Measurements from ENCODE around the gene GPC6.
"Not testable (repeated sequence)": the region's sequence is repeated elsewhere in the genome, so short reads cannot be mapped to it uniquely, and the experiment has no call there.

Gene GPC6

DNA sequence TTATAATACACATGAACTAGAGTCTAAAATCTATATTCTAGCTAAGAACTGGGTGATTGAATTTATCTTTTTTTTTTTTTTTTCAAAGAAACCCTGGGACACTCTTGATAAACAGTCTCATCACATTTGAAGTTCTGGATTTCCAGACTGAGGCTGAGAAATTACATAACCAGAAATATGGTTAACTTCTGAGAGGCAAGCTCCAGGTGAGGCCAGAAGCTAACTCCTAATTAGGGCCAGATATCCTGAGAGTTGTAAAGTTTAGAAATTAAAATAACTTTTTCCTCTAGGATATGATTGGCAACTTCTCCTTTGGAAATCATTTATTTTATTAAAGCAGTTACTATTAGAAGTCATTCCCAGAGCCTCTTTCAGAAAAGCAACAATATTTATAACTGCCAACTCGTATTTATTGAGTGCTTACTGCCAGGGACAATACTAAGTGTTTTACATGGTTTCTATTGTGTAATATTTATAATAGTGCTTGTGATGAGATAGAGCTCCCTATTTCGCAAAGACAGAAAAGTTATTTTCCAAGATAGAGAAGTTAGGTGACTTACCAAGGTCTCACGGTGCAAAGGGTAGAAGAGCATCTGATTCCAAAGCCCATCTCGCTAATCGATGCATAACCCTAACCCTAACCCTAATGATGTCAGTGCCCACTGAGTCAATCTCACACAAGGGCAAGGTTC is 1065.2 kb downstream of the GPC6 start:
- DNase-seq, result no peak

DNA sequence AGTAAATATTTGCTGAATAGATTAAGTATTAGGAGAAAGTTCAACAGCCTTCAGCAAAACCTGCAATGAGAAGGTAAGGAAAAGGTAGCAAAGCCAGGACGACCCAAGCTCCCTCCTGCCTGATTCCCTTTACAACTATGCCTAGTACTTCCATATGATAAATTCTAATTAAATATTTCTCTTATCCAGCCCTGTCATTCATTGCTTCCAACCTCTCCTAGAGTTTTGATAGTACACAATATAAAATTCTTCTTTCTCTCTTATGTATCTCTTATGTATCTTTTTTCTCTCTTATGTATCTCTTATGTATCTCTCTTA is 1065.7 kb downstream of the GPC6 start:
- DNase-seq, result no peak

DNA sequence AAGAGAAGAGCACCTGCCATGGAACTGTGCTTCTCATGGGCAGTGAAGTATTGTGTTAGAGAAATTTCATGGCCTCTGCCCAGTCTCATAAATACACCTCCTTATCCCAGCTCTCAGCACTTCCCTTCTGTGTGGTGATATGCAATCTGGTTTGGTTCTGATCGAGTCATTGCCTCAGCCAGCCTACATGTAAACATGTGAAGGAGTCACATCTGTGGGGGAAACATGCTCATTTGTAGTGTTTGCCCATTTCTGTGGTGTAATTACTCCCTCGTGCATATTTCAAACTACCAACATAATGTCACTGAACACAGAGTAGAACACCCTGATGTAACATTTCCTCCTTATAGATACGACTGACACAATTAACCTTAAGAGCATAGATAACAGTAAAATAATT is 1069.9 kb downstream of the GPC6 start:
- no peak for DNase-seq

- no peak for DNase-seq
Measured at GRCh38 chr13:94298346-94298745, 1071.7 kb downstream of the GPC6 start.

DNA sequence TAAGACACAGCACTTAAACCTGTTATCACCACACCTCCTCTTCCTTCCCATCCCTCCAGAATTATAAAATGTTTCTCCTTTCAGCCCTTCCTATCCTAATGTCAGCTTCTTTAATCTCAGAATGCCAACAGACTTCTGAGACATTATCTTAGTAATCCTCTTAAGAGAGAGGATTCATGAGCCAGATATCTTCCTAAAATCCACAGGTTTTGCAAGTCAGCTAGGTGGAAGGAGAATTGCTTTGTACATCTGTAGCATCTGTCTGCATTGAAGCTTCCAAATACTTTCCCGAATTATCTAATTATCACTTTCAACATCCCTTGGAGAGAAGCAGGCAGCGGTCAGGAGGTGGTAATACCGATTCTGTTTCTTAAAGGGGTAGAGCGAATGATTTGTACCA is 1073.8 kb downstream of the GPC6 start:
- no peak for DNase-seq

GRCh38 chr13:94301487-94301886 is 1074.9 kb downstream of the GPC6 start:
- no peak for DNase-seq

DNA sequence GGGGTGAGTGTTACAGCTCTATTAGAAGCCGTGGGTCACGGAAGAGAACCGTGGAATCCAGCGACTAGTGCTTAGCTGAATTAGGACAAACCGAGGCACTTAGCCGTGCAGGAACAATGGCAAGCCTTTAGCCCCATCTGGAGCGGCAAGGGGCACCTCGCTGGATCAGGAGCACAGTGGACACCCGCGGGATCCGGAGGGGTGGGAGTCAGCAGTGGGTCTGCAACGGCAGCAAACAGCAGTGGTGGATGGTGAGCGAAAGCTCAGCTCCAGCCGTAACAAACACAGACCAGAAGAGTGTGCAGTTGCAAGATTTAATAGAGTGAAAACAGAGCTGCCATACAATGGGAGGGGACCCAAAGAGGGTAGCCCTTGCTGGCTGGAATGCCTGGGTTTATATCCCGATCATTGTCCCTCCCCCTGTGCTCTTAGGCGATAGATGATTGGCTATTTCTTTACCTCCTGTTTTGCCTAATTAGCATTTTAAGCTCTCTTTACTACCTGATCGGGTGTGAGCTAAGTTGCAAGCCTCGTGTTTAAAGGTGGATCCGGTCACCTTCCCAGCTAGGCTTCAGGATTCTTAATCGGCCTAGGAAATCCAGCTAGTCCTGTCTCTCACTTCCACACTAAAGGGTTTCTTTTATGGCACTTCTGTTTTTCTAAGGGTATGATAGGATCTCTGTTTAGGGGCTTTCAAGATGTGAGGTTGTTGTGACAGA is 1076.4 kb downstream of the GPC6 start:
- DNase-seq, result not testable (repeated sequence)

DNA sequence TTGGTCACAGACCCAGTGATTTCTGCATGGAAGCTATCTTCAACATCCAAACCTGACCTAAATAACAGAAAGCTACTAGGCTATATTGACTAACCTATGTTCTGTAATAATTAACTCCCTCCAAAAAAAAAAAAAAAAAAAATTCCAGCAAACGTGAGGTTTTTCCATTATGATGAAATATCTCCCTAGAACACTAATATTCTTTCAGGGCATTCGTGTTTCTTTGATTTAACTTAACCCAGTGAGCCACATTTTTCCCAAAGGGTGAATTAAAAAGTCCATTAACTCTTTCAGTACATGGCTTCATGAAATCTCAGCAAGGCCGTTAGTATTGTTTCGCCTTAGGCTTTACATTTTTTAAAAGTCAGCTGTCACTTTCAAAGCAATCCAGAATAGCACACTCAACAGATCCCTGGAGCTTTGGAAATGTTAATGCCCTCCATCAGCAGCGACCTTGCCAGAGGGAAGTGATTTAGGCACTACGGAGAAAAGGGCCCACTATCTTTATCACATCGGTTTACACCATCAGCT is 1077.1 kb downstream of the GPC6 start:
- no peak for DNase-seq

GRCh38 chr13:94305033-94305432 is 1078.4 kb downstream of the GPC6 start:
- no peak for DNase-seq

DNA sequence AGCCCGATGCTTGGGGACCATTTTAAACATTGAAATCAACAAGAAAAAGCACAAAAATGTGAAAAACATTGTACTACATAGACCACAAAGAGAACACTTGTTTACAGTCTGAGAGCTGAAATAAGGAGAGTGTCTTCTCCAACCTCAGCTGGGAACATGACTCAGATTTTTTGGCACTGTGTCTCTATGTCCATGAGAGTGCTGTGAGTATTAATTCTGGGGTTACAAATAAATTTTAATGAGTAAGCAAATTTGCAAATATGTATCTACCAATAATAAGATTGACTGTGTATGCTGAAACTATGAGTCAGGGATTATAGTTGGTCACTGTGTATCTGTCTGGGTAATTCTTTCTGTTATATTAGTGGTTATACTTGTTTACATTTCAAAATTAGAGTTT is 1078.9 kb downstream of the GPC6 start:
- DNase-seq, result no peak

DNA sequence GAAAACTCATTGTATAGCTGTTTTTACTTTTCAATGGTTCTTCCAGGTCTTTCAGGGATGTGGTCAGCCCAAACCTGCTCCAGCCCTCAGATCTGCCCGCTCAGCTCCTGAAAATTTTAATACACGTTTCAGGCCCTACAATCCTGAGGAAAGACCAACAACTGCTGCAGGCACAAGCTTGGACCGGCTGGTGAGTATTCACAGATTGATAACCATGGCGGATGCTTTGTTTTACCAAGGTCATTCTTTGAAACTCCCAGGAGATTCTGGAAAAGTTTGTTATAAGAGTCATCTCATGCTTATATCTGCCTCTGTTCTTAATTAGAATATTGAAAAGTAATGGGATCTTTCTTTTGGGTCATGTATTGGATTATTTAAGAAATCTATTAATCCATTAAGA is 1079.3 kb downstream of the GPC6 start:
- DNase-seq, result no peak

DNA sequence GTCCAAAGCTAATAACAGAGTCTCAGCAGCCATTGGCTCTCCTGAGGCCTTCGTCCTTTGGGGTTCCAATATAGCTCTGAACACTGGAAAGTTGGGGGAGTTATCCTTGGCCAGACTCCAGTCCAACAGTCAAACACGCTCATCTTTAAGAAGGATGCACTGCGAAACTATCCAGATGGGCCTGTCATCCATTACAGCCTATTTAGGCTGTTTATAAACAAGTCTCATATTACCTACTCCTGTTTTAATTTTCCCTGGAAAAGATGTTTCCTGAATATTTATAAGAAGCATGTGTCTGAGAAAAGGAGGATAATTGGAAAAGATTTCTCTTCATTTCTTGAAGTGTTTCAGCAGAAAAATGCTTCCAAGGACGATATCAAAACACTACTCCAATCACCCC is 1082.2 kb downstream of the GPC6 start:
- DNase-seq, result no peak

- no peak for DNase-seq
Measured at GRCh38 chr13:94309576-94309975, 1083.0 kb downstream of the GPC6 start.

DNA sequence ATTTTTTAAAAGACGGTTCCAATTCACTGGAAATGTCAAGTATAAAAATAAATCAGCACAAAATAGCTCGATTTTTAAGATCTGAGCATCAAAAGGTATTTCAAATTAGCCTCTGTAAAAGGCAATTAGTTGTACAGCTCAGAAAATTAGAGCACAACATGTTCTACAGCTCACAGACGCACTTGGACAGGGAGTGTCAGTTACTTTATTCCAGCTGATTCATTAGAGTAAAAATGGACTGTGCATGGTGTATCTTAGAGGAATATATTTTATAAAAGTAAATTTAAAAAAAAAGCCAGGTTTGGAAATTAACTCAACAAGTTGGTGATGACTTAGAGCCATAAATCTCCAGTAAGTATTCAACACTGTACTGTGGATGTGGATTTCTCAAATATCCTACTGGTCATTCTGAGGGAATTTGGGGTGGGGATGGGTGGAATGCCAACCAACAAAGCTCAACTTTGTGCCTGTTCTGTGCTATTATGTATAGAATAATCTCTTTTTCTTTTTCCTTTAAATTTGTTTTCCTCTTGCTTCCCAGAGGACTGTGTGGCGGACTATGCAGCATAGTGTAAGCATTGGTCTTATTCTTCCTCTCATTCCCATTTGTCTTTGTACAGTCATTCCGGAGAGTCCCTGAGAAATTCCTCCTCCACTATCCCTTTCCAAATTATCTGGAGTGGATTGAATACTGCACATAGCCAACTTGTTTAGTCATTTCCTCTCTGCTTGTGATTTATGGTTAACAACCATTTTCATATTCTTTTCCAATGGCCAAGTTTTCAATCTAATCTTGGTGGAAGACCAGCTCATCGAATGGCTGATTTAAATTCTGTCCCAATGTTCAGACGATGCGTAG is 1083.6 kb downstream of the GPC6 start:
- no peak for DNase-seq

GRCh38 chr13:94311893-94312292 is 1085.3 kb downstream of the GPC6 start:
- no peak for DNase-seq

DNA sequence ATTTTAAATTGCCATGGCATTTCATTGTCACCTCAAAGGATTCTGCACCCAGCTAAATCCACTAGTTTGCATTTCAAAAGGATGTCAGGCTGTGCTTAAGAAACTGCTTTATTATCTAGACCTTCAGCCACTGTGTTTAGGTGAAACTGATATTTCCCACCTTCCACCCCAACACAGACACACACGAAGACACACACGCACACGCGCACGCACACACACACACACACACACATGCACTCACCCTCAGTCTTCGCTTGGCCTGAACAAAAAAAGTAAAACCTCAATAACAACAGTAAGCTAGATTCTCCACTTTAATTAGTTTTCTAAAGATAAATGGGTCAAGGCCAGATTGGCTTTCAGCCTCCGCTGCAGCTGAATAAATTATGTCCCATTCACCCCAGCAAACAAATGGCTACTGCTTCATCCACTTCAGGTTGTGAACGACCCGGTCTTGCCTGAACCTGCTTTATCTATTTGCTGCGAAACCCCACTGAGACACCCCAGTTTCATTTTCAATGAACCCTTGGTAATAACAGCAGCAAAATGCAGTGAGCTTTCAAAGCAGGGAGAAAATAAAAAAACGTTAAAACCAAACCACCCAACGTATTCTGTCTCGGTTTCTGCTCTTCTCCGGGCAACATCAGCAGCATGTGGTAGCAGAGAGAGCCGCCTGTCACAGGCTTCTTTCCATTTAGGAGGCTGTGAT is 1086.1 kb downstream of the GPC6 start:
- no peak for DNase-seq

DNA sequence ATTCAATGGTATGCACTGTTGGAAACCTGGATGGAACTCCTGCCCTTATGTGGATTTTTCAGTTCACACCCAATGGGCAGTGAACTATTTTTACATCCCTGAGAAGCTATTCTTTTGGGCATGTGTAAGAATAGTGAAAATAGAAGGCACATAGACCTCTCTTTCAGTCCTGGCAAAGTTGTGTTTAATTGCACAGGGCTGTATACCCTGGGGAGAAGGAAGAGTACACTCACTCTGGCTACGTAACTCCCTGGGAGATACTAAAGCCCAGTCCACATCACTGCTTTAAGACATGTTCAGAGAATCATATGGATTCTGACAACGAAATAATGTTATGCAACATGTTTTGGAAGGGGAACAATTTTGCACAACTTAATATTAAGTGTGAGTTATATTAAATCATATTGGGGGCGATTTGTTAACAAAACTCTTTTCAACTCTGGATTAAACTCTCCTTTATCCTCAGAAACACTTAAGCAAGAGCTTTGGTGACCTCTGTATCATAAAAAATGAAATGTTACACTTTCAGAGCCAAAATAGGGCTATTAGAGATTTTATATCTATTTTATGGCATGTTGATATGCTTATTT is 1086.8 kb downstream of the GPC6 start:
- DNase-seq, result no peak

GRCh38 chr13:94313926-94314325 is 1087.3 kb downstream of the GPC6 start:
- DNase-seq, result no peak

DNA sequence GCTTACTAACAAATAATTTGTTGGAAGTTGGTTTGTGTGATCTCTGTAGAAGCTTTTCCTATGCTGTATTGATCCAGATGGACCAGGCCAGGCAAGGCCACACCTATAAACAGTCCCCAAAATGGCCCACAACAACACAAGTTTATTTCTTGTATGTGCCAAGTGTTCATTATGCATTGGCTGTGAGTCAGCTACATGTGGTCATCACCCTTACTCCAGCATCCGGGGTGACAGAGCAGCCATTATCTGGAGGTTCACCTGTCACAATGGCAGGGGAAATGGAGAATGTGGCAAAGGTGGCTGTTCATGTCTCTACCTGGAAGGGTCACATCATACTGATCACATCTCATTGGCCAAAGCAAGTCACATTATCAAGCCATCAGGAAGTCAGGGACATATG is 1088.6 kb downstream of the GPC6 start:
- DNase-seq, result no peak

- no peak for DNase-seq
Measured at GRCh38 chr13:94317063-94317491, 1090.5 kb downstream of the GPC6 start.

- DNase-seq, result no peak
Measured at GRCh38 chr13:94318418-94318817, 1091.8 kb downstream of the GPC6 start.

DNA sequence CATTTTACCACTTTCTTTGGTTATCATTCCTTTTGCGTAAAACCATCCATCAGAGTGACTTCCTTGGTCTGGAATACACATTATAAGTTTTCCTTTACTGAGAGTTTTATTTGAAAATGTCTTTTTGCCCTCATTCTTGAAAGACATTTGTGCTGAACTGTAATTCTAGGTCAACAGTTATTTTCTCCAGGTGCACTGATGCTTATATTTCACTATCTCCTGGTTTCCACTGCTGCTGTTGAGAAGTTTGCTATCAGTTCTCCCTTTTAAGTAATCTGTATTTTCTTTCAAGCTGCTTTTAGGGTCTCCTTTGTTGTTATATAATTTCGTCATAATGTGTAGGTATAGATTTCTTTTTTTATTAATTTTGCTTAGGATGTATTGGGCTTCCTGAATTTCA is 1092.9 kb downstream of the GPC6 start:
- DNase-seq, result no peak
